DOHH2 (cell line): ENCODE measurements around the gene DPP6.

Source experiments
- H3F3A ChIP-seq: fragments of 200-600 bp; sonication (generic), shearing (Covaris generic); 2 replicates; pipeline ENCODE4 v1.6.0; 2016; ENCODE audit warnings: antibody characterized with exemption, mild to moderate bottlenecking; ENCODE audit not compliant: control insufficient read depth, insufficient read depth
- H3K27ac ChIP-seq: fragments of 200-600 bp; sonication (generic); 2 replicates; pipeline ENCODE4 v1.5.1; 2014; ENCODE audit warnings: low read depth, mild to moderate bottlenecking, low read length, moderate library complexity
- H3K27me3 ChIP-seq: fragments of 200-600 bp; sonication (generic); 2 replicates; pipeline ENCODE4 v1.6.1; 2014; ENCODE audit warnings: mild to moderate bottlenecking, low read length, mixed read lengths; ENCODE audit not compliant: control insufficient read depth
- H3K36me3 ChIP-seq: fragments of 200-600 bp; sonication (generic); 2 replicates; pipeline ENCODE4 v1.6.1; 2014; ENCODE audit warnings: mild to moderate bottlenecking, low read length, moderate library complexity, mixed read lengths; ENCODE audit not compliant: control insufficient read depth
- H3K4me1 ChIP-seq: fragments of 200-600 bp; sonication (generic); 2 replicates; pipeline ENCODE4 v1.6.1; 2014; ENCODE audit warnings: mild to moderate bottlenecking, low read length, mixed read lengths; ENCODE audit not compliant: control insufficient read depth
- H3K4me2 ChIP-seq: fragments of 200-600 bp; sonication (generic); 2 replicates; pipeline ENCODE4 v1.6.0; 2014; ENCODE audit warnings: mild to moderate bottlenecking, low read length, moderate library complexity
- H3K4me3 ChIP-seq: fragments of 200-600 bp; sonication (generic); 2 replicates; pipeline ENCODE4 v1.5.1; 2014; ENCODE audit warnings: mild to moderate bottlenecking, low read length, mixed read lengths
- H3K79me2 ChIP-seq: fragments of 200-600 bp; sonication (generic); 2 replicates; pipeline ENCODE4 v1.6.1; 2014; ENCODE audit warnings: mild to moderate bottlenecking, low read length, mixed read lengths; ENCODE audit not compliant: control insufficient read depth
- H3K9me2 ChIP-seq: fragments of 200-600 bp; sonication (generic); replicated peaks from 2 replicates; pipeline ENCODE4 v1.6.1; 2014; ENCODE audit warnings: mild to moderate bottlenecking, low read length, mixed read lengths; ENCODE audit not compliant: control insufficient read depth
- H3K9me3 ChIP-seq: fragments of 200-600 bp; sonication (generic); 2 replicates; pipeline ENCODE4 v1.6.1; 2014; ENCODE audit warnings: antibody characterized with exemption, low read length, mixed read lengths; ENCODE audit not compliant: control insufficient read depth, insufficient read depth
- H4K20me1 ChIP-seq: fragments of 200-600 bp; sonication (generic); 2 replicates; pipeline ENCODE4 v1.6.0; 2014; ENCODE audit warnings: low read depth, mild to moderate bottlenecking, antibody characterized with exemption, low read length, moderate library complexity; ENCODE audit not compliant: control insufficient read depth, insufficient read depth
- EZH2phosphoT487 ChIP-seq: fragments of 200-600 bp; sonication (generic); IDR thresholded peaks from 2 replicates; pipeline ENCODE4 v1.6.1; 2017; ENCODE audit warnings: borderline replicate concordance, mild to moderate bottlenecking, antibody characterized with exemption, low read length, moderate library complexity, mixed read lengths
- TF ChIP-seq, protein P1 (sequence below): fragments of 200-600 bp; sonication (generic); IDR thresholded peaks from one replicate; pipeline ENCODE4 v1.5.1; 2014; ENCODE audit warnings: antibody characterized with exemption, mild to moderate bottlenecking, low read depth, low read length; ENCODE audit not compliant: poor library complexity, severe bottlenecking

Gene DPP6

DNA sequence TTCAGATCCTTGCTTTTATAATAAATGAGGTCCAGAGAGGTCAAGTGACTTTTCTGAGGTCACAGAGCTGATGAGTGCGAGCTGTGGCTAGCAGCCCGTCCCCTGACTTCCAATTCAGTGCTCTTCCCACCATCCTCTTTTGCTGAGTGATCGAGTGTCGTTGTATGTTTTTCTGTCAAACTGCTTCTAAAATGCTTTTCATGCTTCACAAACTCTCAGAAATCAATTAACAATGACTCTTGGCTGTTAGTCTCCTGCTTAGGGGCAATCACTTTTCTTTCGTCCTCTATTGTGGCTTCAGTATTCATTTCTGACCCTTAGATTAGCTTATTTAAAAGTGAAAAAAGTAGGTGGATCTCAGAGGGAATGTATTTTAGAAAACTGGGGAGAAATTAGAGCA, 423.7 kb downstream of the DPP6 start:
- TF ChIP-seq, protein P1, sequence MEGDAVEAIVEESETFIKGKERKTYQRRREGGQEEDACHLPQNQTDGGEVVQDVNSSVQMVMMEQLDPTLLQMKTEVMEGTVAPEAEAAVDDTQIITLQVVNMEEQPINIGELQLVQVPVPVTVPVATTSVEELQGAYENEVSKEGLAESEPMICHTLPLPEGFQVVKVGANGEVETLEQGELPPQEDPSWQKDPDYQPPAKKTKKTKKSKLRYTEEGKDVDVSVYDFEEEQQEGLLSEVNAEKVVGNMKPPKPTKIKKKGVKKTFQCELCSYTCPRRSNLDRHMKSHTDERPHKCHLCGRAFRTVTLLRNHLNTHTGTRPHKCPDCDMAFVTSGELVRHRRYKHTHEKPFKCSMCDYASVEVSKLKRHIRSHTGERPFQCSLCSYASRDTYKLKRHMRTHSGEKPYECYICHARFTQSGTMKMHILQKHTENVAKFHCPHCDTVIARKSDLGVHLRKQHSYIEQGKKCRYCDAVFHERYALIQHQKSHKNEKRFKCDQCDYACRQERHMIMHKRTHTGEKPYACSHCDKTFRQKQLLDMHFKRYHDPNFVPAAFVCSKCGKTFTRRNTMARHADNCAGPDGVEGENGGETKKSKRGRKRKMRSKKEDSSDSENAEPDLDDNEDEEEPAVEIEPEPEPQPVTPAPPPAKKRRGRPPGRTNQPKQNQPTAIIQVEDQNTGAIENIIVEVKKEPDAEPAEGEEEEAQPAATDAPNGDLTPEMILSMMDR = no peak
- no peak for TF ChIP-seq EZH2phosphoT487
- H3K4me3 ChIP-seq = no peak overlapping the region
- H3F3A ChIP-seq = no peaks in the 10 kb centered on the region
- no peaks in the 10 kb centered on the region for H3K4me1 ChIP-seq
- no peaks in the 10 kb centered on the region for H3K9me2 ChIP-seq
- H3K4me2 ChIP-seq = no peak overlapping the region
- no peaks in the 10 kb centered on the region for H4K20me1 ChIP-seq
- no peaks in the 10 kb centered on the region for H3K27me3 ChIP-seq
- no peaks in the 10 kb centered on the region for H3K79me2 ChIP-seq
- no peak overlapping the region for H3K27ac ChIP-seq
- no peaks in the 10 kb centered on the region for H3K36me3 ChIP-seq
- H3K9me3 ChIP-seq = no peaks in the 10 kb centered on the region

DNA sequence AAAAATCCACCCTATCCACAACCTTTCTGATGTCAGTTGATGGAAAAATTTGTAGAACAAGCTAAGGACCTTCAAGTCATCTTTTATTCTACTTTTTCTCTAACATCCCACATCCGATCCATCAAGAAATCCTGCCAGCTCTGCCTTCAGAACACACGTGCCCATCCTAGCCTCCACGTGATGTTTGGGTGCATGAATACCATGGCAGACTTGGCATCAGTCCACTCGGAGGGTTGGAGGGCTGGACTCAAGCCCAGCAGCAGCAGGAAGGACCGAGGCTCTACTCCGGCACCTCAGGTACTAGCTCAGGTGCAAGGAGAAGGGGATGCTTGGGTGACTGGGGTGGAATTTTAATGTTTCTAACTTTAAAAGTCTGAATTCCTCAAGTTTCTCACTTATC, 428.6 kb downstream of the DPP6 start:
- no peak overlapping the region for H3K27ac ChIP-seq
- no peaks in the 10 kb centered on the region for H3K4me1 ChIP-seq
- TF ChIP-seq, protein P1 = no peak
- TF ChIP-seq EZH2phosphoT487 = no peak
- no peaks in the 10 kb centered on the region for H3K79me2 ChIP-seq
- no peaks in the 10 kb centered on the region for H3F3A ChIP-seq
- no peak overlapping the region for H3K4me2 ChIP-seq
- H3K9me2 ChIP-seq = no peaks in the 10 kb centered on the region
- no peak overlapping the region for H3K4me3 ChIP-seq
- H3K27me3 ChIP-seq = no peaks in the 10 kb centered on the region
- H3K9me3 ChIP-seq = no peaks in the 10 kb centered on the region
- H3K36me3 ChIP-seq = no peaks in the 10 kb centered on the region
- H4K20me1 ChIP-seq = no peaks in the 10 kb centered on the region

DNA sequence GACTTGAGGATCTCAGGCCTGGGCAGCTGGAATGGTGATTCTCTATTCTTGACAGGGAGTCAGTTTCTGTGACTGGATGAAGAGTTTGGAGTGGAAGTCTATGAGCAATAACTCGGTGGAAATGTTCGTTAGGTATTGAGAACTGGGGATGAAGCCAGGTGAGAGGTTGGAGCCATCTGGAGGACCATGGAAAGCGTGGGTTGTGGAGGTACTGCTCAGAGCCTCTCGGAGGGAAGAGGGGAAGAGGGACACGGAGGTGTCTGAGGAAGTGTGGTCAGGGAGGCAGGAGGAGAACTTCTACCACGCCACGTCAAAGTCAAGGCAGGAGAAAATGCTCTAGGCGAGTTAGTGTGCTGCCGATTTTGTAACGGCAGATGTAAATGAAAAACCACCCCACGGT, 430.7 kb downstream of the DPP6 start:
- no peaks in the 10 kb centered on the region for H4K20me1 ChIP-seq
- H3K4me3 ChIP-seq = no peak overlapping the region
- H3K9me3 ChIP-seq = no peaks in the 10 kb centered on the region
- H3K27me3 ChIP-seq = no peaks in the 10 kb centered on the region
- no peaks in the 10 kb centered on the region for H3K9me2 ChIP-seq
- H3F3A ChIP-seq = no peaks in the 10 kb centered on the region
- no peak overlapping the region for H3K4me2 ChIP-seq
- no peaks in the 10 kb centered on the region for H3K4me1 ChIP-seq
- no peaks in the 10 kb centered on the region for H3K36me3 ChIP-seq
- no peak overlapping the region for H3K27ac ChIP-seq
- H3K79me2 ChIP-seq = no peaks in the 10 kb centered on the region
- TF ChIP-seq, protein P1 = no peak

DNA sequence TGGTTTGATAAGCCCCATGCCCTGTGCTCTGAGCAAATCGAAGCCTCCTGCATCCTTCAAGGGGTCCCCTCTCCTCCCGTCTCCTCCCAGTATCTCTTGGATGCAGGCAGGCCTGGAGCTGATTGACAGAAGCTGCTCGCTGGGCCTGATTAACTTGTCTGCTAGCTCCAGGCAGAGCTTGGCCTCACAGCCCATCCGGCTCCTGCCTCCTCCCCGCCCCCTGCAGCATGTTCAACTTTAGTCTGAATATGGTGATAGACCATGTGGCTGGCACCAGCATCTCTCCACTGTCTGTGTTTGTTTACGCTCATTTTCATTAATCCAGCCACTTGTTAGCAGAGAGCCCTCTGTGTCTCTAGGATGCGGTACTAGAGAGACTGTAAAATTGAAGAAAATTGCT, 432.2 kb downstream of the DPP6 start:
- Histone ChIP-seq H3K27me3 (no peaks in the 10 kb centered on the region), H3K9me3 (no peaks in the 10 kb centered on the region), H3K4me2 (no peak overlapping the region), H3K9me2 (no peaks in the 10 kb centered on the region), H3K79me2 (no peaks in the 10 kb centered on the region), H4K20me1 (no peaks in the 10 kb centered on the region), H3F3A (no peaks in the 10 kb centered on the region), H3K36me3 (no peaks in the 10 kb centered on the region), H3K27ac (no peak overlapping the region), H3K4me1 (no peaks in the 10 kb centered on the region), H3K4me3 (no peak overlapping the region)
- TF ChIP-seq, protein P1 = no peak
- TF ChIP-seq EZH2phosphoT487 = no peak
